ENCODE data around the gene UBN1.

UBN1 gene

GRCh38 chr16:4814542-4815173 is 32.6 kb upstream of the UBN1 start:
- no peak for DNase-seq

GRCh38 chr16:4820652-4821051 is 26.6 kb upstream of the UBN1 start:
- DNase-seq = no peak

GRCh38 chr16:4825196-4825595 is 22.1 kb upstream of the UBN1 start:
- DNase-seq = no peak

GRCh38 chr16:4826526-4826925 is 20.8 kb upstream of the UBN1 start:
- no peak for DNase-seq

GRCh38 chr16:4826980-4827379 is 20.3 kb upstream of the UBN1 start:
- no peak for DNase-seq

GRCh38 chr16:4828567-4829321 is 18.5 kb upstream of the UBN1 start:
- DNase-seq = no peak

GRCh38 chr16:4830408-4830807 is 16.9 kb upstream of the UBN1 start:
- DNase-seq = no peak

- DNase-seq = no peak
These were observed 15.7 kb upstream of the UBN1 start for GRCh38 chr16:4831616-4832015.

GRCh38 chr16:4832698-4833343 is 14.5 kb upstream of the UBN1 start:
- DNase-seq = no peak

GRCh38 chr16:4833584-4833983 is 13.7 kb upstream of the UBN1 start:
- no peak for DNase-seq

- DNase-seq = no peak
These were observed 10.6 kb upstream of the UBN1 start for GRCh38 chr16:4836727-4837126.

- no peak for DNase-seq
These were observed 9.4 kb upstream of the UBN1 start for GRCh38 chr16:4837733-4838501.

- no peak for DNase-seq
These were observed 7.3 kb upstream of the UBN1 start for GRCh38 chr16:4839942-4840341.

- DNase-seq = no peak
These were observed 6.3 kb upstream of the UBN1 start for GRCh38 chr16:4840984-4841383.

- DNase-seq = no peak
These were observed 779 bp upstream of the UBN1 start for GRCh38 chr16:4846503-4846900.

GRCh38 chr16:4847774-4848587 is 700 bp downstream of the UBN1 start:
- DNase-seq = no peak

GRCh38 chr16:4850211-4850610 is 2.9 kb downstream of the UBN1 start:
- no peak for DNase-seq

GRCh38 chr16:4852221-4852872 is 5.1 kb downstream of the UBN1 start:
- no peak for DNase-seq

GRCh38 chr16:4855371-4855770 is 8.1 kb downstream of the UBN1 start:
- DNase-seq = no peak

GRCh38 chr16:4855804-4856203 is 8.5 kb downstream of the UBN1 start:
- no peak for DNase-seq

GRCh38 chr16:4859190-4859899 is 12.1 kb downstream of the UBN1 start:
- DNase-seq = no peak

GRCh38 chr16:4859900-4860255 is 12.6 kb downstream of the UBN1 start:
- no peak for DNase-seq

All from NCI-H748 treated with DMSO at 0.1 percent for 48 hours (cell line).